GM18873 (cell line): ENCODE measurements around the gene OSTF1.

Experiments used
- ATAC-seq: cut with Tn5 transposase; IDR thresholded peaks from one replicate; pipeline ENCODE4 v1.9.1; 2021; ENCODE audit warnings: mild to moderate bottlenecking, moderate library complexity, moderate number of reproducible peaks; ENCODE audit not compliant: unreplicated experiment, low FRiP score

Gene OSTF1

GRCh38 chr9:75087824-75088645 lies at the start of gene OSTF1, which contains the start of gene NMRK1:
OSTF1 (plus strand) TSS chr9:75088514; CDS start chr9:75088693, 179 bp downstream.
NMRK1 (minus strand) TSS chr9:75088155; CDS start chr9:75083115, 5,040 bp downstream.
- peak; percentile 73 for ATAC-seq

- no peak for ATAC-seq
These were observed 49.3 kb upstream of the OSTF1 start for GRCh38 chr9:75039009-75039408.

- ATAC-seq: peak; percentile 67
These were observed 48.5 kb upstream of the OSTF1 start for GRCh38 chr9:75039801-75040200.

GRCh38 chr9:75041041-75041440 lies 47.3 kb upstream of the OSTF1 start:
- ATAC-seq: no peak

- ATAC-seq: no peak
These were observed 41.5 kb upstream of the OSTF1 start for GRCh38 chr9:75046725-75047345.

GRCh38 chr9:75047506-75047905 lies 40.8 kb upstream of the OSTF1 start:
- ATAC-seq: no peak

GRCh38 chr9:75051285-75051684 lies 37.0 kb upstream of the OSTF1 start:
- no peak for ATAC-seq

- peak; percentile 72 for ATAC-seq
These were observed 34.4 kb upstream of the OSTF1 start for GRCh38 chr9:75053869-75054268.

GRCh38 chr9:75054368-75055001 lies 33.8 kb upstream of the OSTF1 start:
- no peak for ATAC-seq

- no peak for ATAC-seq
These were observed 27.1 kb upstream of the OSTF1 start for GRCh38 chr9:75061169-75061568.

GRCh38 chr9:75063556-75064305 lies 24.6 kb upstream of the OSTF1 start:
- ATAC-seq: no peak

- no peak for ATAC-seq
These were observed 23.8 kb upstream of the OSTF1 start for GRCh38 chr9:75064307-75065025.

- no peak for ATAC-seq
These were observed 22.8 kb upstream of the OSTF1 start for GRCh38 chr9:75065510-75065909.

GRCh38 chr9:75067894-75068293 lies 20.4 kb upstream of the OSTF1 start:
- ATAC-seq: no peak

- ATAC-seq: no peak
These were observed 19.1 kb upstream of the OSTF1 start for GRCh38 chr9:75069171-75069570.

GRCh38 chr9:75071530-75072122 lies 16.7 kb upstream of the OSTF1 start:
- ATAC-seq: no peak

- ATAC-seq: no peak
These were observed 15.4 kb upstream of the OSTF1 start for GRCh38 chr9:75072895-75073294.

- ATAC-seq: no peak
These were observed 6.7 kb upstream of the OSTF1 start for GRCh38 chr9:75081632-75082031.

GRCh38 chr9:75083188-75083970 lies 4.9 kb upstream of the OSTF1 start:
- no peak for ATAC-seq
